Sciatic nerve (tissue), 2 donors: ENCODE measurements around the gene ZNF598. TPM values are rescaled to one million over a fixed set of nuclear protein-coding genes. Genes with fewer than 3 reads are reported as not detected.

ENCODE experiments used
- ATAC-seq: fragments of 200-7000 bp; cut with Tn5 transposase; one replicate; pipeline ENCODE4 v1.9.1; 2020; ENCODE audit warnings: mild to moderate bottlenecking, moderate library complexity
- DNase-seq: peaks from one replicate; pipeline ENCODE4 v3.0.0-alpha.2; 2020; ENCODE audit warnings: low spot score
- intact Hi-C: fragments of 100-400 bp; cut with DNase I; formaldehyde crosslinking; loops from one replicate; pipeline ENCODE4 v1.14.2; 2022
- total RNA-seq: library from RNA; stranded (reverse); fragmentation: NEBNext Ultra II Directional; extraction: Animal tissue kit (Norgen Biotek cat#: 25700); gene quantifications from one replicate; pipeline ENCODE4 v1.2.1, GENCODE V29; 2021
- donor health status: DM: no; HTN: no; CAD: no.
- donor health status: DM: no; HTN: no; CAD: no.

Gene ZNF598
- total RNA-seq, 1 donor from 2014 or later: 34.5 TPM

GRCh38 chr16:1983544-1984346, 25.9 kb downstream of the ZNF598 start, which contains the start of gene GFER:
Gene GFER (plus strand): TSS chr16:1984193. CDS start chr16:1984219, 26 bp downstream.
- intact Hi-C loops: loop anchor here (5.0 kb wide), 1 partner anchor 729 kb away; no protein-coding TSS in a partner anchor
- DNase-seq: peak; percentile 94
- peak; percentile 94 for ATAC-seq

DNA sequence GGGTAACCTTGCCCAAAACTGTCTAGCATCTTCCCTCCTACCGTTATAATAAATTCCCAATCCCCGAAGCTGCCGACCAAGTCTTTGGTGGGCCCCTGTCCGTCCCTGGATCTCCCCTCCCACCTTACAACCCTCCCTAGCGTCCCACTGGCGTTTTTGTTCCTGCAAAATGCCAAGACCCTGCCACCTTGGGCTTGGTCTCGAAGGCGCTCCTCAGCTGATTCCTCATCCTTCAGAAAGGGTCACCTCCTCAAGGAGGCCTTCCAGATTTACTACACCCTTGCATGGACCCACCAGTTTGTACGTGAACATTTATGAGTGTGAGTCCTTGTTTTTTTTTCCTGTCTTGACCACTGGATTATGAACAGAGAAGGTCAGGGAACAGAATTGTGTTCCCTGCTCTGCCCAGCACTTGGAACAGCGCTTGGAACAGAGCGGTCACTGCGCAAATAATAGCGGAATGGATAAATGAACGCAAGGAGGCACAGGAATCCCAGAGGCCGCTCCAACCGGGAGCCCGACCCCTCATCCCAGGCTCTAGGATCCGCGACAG, 26.6 kb downstream of the ZNF598 start:
- intact Hi-C loops: loop anchor here (5.0 kb wide), 1 partner anchor 729 kb away; no protein-coding TSS in a partner anchor
- ATAC-seq: no peak
- DNase-seq: no peak

DNA sequence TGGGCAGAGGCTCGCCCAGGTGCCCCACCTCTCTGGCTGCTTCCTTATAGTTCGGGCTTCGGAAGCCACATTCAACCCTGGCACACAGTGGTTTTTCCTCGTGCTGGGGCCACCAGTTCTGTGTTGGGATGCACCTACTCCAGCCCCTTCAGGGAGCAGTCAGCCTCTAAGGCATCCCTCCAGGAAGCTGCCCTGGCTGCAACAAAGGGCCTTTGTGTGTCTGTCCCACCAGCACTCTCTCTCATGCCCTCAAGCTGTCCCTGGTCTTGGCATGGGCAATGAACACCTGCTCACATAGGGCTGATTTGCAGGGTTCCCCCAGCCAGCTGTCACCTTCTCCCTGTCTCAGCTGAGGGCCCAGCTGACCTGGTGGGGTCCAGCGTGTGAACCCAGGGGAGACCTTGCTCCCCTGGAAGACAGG, 27.6 kb downstream of the ZNF598 start:
- intact Hi-C loops: loop anchor here (5.0 kb wide), 1 partner anchor 730 kb away; no protein-coding TSS in a partner anchor
- no peak for DNase-seq
- no peak for ATAC-seq

- no peak for DNase-seq
- intact Hi-C loops: loop anchor here (5.0 kb wide), 1 partner anchor 731 kb away; no protein-coding TSS in a partner anchor
- no peak for ATAC-seq
These were observed 28.2 kb downstream of the ZNF598 start, which contains the start of gene NOXO1 for GRCh38 chr16:1981398-1981836. Gene NOXO1 (minus strand): TSS chr16:1981469. CDS start chr16:1981179, 290 bp downstream.

GRCh38 chr16:1980770-1981087, 28.9 kb downstream of the ZNF598 start:
- DNase-seq (no peak), ATAC-seq (no peak)
- intact Hi-C loops: loop anchor here (5.0 kb wide), 1 partner anchor 732 kb away; no protein-coding TSS in a partner anchor

GRCh38 chr16:1980030-1980769, 29.4 kb downstream of the ZNF598 start:
- DNase-seq (no peak), ATAC-seq (no peak)
- intact Hi-C loops: loop anchor here (5.0 kb wide), 1 partner anchor 732 kb away; no protein-coding TSS in a partner anchor

GRCh38 chr16:1979271-1980029, 30.2 kb downstream of the ZNF598 start:
- no peak for ATAC-seq
- intact Hi-C loops: loop anchor here (2.0 to 5.0 kb wide), 2 partner anchors 19 to 733 kb away; no protein-coding TSS in a partner anchor

DNA sequence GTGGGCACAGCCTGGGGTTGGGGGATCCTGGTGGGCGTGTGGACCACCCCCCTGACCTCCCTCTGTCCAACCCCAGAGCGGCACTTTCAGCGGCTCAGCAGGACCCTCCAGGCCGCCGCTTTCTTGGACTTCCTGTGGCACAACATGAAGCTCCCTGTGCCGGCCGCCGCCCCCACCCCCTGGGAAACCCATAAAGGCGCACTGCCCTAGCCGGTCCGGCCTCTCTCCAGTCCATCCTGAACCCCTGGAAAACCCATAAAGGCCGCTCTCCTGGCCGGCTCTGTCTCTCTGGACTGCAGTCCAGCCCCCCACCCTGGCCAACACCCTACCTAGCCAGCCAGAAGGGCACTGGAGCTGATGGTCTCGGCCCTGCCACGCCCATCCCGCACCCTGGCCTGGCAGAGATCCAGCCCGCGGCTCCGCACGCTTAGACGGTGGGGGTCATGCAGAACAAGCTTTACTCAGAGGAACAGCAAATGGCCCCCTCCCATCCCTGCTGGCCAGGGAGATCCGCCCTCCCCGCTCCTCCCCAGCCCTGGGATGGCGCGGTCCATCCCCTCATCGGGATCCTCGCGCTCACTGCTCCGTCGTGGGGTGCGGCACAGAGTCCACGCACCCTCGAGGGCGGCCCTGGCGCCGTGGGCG, 31.0 kb downstream of the ZNF598 start:
- intact Hi-C loops: loop anchor here (2.0 kb wide), 1 partner anchor 18 kb away; no protein-coding TSS in a partner anchor
- ATAC-seq: no peak
- DNase-seq: no peak

More at GRCh38 chr16:1979271-1980029, 30.2 kb downstream of the ZNF598 start:
- DNase-seq: no peak

DNA sequence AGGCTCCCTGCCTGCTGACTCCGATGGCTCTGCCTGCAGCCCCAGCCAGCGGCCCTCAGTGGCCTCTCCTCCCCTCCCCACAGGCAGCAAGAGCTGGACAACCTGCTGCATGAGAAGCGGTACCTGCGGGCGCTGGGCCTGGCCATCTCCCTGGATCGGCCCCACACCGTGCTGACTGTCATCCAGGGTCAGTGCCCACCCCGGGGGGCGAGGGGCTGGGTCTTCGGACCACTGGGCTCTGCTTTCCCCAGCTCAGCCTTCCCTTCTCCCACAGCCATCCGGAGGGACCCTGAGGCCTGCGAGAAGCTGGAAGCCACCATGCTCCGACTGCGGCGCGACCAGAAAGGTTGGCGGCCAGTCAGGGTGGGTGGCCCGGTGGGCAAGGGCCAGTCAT, 31.7 kb downstream of the ZNF598 start:
- intact Hi-C loops: loop anchor here (2.0 kb wide), 1 partner anchor 17 kb away; no protein-coding TSS in a partner anchor
- no peak for ATAC-seq

DNA sequence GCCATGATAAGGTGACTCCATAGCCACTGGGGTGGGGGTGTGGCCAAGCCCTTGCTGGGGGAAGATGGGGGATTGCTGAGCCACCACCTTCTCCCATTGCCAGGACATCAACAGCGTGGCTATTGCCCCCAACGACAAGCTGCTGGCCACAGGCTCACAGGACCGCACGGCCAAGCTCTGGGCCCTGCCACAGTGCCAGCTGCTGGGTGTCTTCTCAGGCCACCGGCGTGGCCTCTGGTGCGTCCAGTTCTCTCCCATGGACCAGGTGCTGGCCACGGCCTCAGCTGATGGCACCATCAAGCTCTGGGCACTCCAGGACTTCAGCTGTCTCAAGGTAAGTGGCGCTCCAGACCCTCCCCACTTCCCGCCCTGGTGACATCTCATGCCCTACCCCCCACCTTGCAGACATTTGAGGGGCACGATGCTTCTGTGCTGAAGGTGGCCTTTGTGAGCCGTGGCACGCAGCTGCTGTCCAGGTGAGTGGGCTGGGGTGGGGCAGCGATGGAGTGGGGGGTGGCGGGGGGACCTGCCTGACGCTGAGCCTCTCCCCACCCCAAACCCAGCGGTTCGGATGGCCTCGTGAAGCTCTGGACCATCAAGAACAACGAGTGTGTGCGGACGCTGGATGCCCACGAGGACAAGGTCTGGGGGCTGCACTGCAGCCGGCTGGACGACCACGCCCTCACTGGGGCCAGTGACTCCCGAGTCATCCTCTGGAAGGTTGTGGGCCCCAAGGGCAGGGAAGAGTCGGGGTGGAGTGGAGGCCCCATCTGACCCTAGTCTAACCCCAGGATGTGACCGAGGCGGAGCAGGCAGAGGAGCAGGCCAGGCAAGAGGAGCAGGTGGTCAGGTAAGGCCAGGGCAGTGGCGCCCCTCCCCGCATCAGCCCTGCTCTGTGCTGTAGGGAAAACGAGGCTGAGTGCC, 32.4 kb downstream of the ZNF598 start:
- DNase-seq: no peak
- intact Hi-C loops: no loop called here
- ATAC-seq: no peak

More for the DNA sequence above, 31.7 kb downstream of the ZNF598 start:
- no peak for DNase-seq

DNA sequence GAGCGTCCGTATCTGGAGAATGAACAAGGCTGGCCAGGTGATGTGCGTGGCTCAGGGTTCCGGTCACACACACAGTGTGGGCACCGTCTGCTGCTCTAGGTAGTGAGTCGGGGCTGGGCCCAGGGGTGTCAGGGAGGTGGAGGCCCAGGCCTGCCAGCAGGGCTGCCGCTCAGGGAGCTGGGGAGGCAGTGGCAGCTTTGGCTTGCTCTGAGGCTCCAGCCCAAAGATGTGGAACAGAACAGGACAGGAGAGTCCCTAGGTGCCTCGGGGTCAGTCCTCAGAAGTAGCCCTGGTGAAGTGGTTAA, 33.5 kb downstream of the ZNF598 start:
- intact Hi-C loops: no loop called here
- DNase-seq (no peak), ATAC-seq (no peak)

DNA sequence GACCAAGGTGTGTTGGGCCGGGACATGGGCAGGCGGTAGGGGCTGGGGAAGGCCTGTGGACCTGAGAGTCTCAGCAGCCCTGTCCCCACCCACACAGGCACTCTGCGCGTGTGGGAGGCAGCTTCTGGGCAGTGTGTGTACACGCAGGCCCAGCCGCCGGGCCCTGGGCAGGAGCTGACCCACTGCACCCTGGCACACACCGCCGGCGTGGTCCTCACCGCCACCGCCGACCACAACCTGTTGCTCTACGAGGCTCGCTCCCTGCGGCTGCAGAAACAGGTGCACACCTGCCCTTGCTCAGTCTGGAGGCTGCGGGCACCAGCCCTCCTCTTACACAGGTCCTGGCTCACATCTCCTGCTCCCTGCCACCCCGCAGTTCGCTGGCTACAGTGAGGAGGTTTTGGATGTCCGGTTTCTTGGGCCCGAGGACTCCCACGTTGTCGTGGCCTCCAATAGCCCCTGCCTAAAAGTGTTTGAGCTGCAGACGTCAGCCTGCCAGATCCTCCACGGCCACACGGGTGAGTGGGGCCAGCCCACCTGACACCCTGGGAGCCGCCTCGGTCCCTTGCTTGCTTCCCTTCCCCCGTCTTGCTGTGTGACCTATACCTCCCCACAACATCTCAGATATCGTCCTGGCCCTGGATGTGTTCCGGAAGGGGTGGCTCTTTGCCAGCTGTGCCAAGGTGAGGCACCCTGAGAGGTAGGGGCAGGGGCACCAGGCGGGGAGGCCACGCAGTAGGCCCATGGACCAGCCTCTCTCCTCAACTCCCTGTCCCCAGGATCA, 34.0 kb downstream of the ZNF598 start:
- intact Hi-C loops: no loop called here
- DNase-seq (no peak), ATAC-seq (no peak)

- DNase-seq (no peak), ATAC-seq (no peak)
- intact Hi-C loops: no loop called here
These were observed 35.2 kb downstream of the ZNF598 start for GRCh38 chr16:1974157-1975070.

DNA sequence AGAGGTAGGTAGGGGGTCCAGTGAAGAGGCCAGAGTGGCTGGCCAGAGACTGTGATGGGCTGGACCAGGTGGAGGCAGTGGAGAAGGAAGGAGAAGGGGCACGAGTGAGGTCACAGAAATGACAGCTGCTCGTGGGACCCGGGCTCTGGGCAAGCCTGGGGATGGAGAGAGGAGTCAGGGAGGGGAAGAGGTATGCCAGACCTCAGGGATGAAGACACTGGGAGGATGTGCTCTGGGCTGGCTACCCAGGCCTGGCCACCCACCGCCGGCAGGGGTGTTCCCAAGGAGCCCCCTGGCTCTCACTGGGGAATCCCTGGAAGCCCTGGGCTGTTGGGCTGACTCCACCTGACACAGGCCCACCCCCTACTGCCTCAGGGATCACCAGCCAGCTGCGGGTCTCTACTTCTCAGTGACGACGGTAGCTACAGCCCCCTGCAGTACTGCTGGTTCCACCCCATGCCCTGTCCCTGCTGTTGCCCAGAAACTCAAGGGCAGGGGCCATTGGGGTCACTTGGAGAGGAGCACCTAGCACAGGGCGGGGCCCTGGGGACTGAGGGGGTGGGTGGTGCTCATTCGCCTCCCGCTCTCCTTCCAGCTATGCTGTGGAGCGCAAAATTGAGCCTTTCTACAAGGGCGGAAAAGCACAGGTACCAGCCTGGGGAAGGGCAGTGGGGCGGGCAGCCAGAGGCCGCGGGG, 36.0 kb downstream of the ZNF598 start:
- DNase-seq (no peak), ATAC-seq (no peak)
- intact Hi-C loops: no loop called here

GRCh38 chr16:1972490-1972877, 37.1 kb downstream of the ZNF598 start:
- no peak for ATAC-seq
- intact Hi-C loops: no loop called here

More at GRCh38 chr16:1972490-1972877, 37.1 kb downstream of the ZNF598 start:
- DNase-seq: no peak
